Endothelial cell of umbilical vein (primary cell): Measurements from ENCODE around the gene ANKMY1. TPM values are rescaled to one million over a fixed set of nuclear protein-coding genes. Genes with fewer than 3 reads are reported as not detected.

Experiments
- BruUV-seq: library from RNA; stranded (reverse); fragments of 400-500 nt; replicated peaks from 2 replicates; lab custom pipeline; 2021; lab: Mats Ljungman, UMichigan
- CTCF ChIA-PET: fragments of 300-600, 350-600 bp; sonication (Branson Sonifier 250); formaldehyde crosslinking; loops from one replicate; lab custom pipeline; 2021; ENCODE audit warnings: antibody characterized with exemption, inconsistent platforms; lab: Charles Lee
- POLR2A ChIA-PET: fragments of 300-600, 350-600 bp; sonication (Branson Sonifier 250); formaldehyde crosslinking; loops from one replicate; lab custom pipeline; 2021; ENCODE audit warnings: antibody characterized with exemption, inconsistent platforms; lab: Charles Lee
- DNase-seq: peaks from one replicate; pipeline ENCODE4 v3.0.0-alpha.2; 2011; ENCODE audit warnings: low read depth, low spot score
- FAIRE-seq: peaks from 2 replicates; lab custom pipeline; 2011; peaks lifted over from hg19 to GRCh38; lab: Jason Lieb, UNC
- H2AFZ ChIP-seq: 2 replicates; pipeline ENCODE4 v1.6.0; 2012; ENCODE audit warnings: low read depth, low read length, control low read depth, inconsistent platforms
- H3K27ac ChIP-seq: 2 replicates; pipeline ENCODE4 v1.5.1; 2011; ENCODE audit warnings: low read depth, mild to moderate bottlenecking, control low read depth, low read length, moderate library complexity; ENCODE audit not compliant: insufficient read depth
- H3K27me3 ChIP-seq, 2 experiments: 2 replicates each; pipeline versions ENCODE4 v1.6.0 to v1.6.1; 2011; ENCODE audit warnings: low read length in 2 of 2, mixed read lengths in 1 of 2; ENCODE audit not compliant: control insufficient read depth in 2 of 2, insufficient read depth in 2 of 2
- H3K36me3 ChIP-seq, 2 experiments: 2 replicates in 1 of 2; 3 replicates in 1 of 2; pipeline ENCODE4 v1.5.1; 2011; ENCODE audit warnings: low read length in 2 of 2, mild to moderate bottlenecking in 1 of 2, moderate library complexity in 1 of 2; ENCODE audit not compliant: control insufficient read depth in 2 of 2, insufficient read depth in 2 of 2; ENCODE audit errors: extremely low read depth in 1 of 2
- H3K4me1 ChIP-seq: 3 replicates; pipeline ENCODE4 v1.5.1; 2011; ENCODE audit warnings: mild to moderate bottlenecking, low read length; ENCODE audit not compliant: control insufficient read depth, insufficient read depth; ENCODE audit errors: extremely low read depth
- H3K4me2 ChIP-seq: 2 replicates; pipeline ENCODE4 v1.6.1; 2011; ENCODE audit warnings: low read length, control low read depth, mixed read lengths; ENCODE audit not compliant: insufficient read depth
- H3K4me3 ChIP-seq, 3 experiments: fragments of 200-600 bp in 1 of 3; sonication (generic), shearing (Covaris generic) in 1 of 3; replicated peaks in 1 of 3; 2 replicates each; pipeline ENCODE4 v1.5.1; 2011 to 2016; ENCODE audit warnings: control low read depth in 3 of 3, low read length in 3 of 3, mild to moderate bottlenecking in 2 of 3, inconsistent platforms in 1 of 3, low read depth in 1 of 3, moderate library complexity in 1 of 3; ENCODE audit not compliant: insufficient read depth in 1 of 3
- H3K79me2 ChIP-seq: 2 replicates; pipeline ENCODE4 v1.6.0; 2012; ENCODE audit warnings: low read length, inconsistent platforms; ENCODE audit not compliant: control insufficient read depth, insufficient read depth
- H3K9ac ChIP-seq: replicated peaks from 2 replicates; pipeline ENCODE3; 2011; ENCODE audit warnings: low read length, control low read depth; ENCODE audit not compliant: insufficient read depth; ENCODE audit errors: extremely low read depth
- H3K9me1 ChIP-seq: replicated peaks from 3 replicates; pipeline ENCODE4 v1.6.0; 2011; ENCODE audit warnings: mild to moderate bottlenecking, low read length; ENCODE audit not compliant: control insufficient read depth, insufficient read depth; ENCODE audit errors: extremely low read depth
- H3K9me3 ChIP-seq: replicated peaks from 2 replicates; pipeline ENCODE4 v1.5.1; 2012; ENCODE audit warnings: low read length, inconsistent platforms; ENCODE audit not compliant: control insufficient read depth, insufficient read depth
- H4K20me1 ChIP-seq: replicated peaks from 2 replicates; pipeline ENCODE3; 2011; ENCODE audit warnings: mild to moderate bottlenecking, low read length; ENCODE audit not compliant: control insufficient read depth, insufficient read depth; ENCODE audit errors: extremely low read depth
- EZH2 ChIP-seq: IDR thresholded peaks from 2 replicates; pipeline ENCODE4 v1.6.1; 2012; ENCODE audit warnings: borderline replicate concordance, low read depth, mild to moderate bottlenecking, moderate library complexity, low read length, inconsistent platforms; ENCODE audit not compliant: severe bottlenecking
- FOS ChIP-seq: IDR thresholded peaks from 2 replicates; pipeline ENCODE4 v1.6.1; 2011; ENCODE audit warnings: mild to moderate bottlenecking, low read length, moderate library complexity, borderline replicate concordance; ENCODE audit not compliant: insufficient read depth
- JUN ChIP-seq: IDR thresholded peaks from 2 replicates; pipeline ENCODE4 v1.6.1; 2011; ENCODE audit warnings: borderline replicate concordance, low read depth; ENCODE audit not compliant: insufficient read length, insufficient read depth
- MYC ChIP-seq: IDR thresholded peaks from one replicate; pipeline ENCODE4 v1.6.1; 2011; ENCODE audit warnings: mild to moderate bottlenecking, low read depth, low read length
- POLR2A ChIP-seq: IDR thresholded peaks from 2 replicates; pipeline ENCODE4 v1.6.1; 2012; ENCODE audit warnings: low read depth, mild to moderate bottlenecking, control low read depth, low read length
- POLR2AphosphoS5 ChIP-seq: IDR thresholded peaks from 2 replicates; pipeline ENCODE4 v1.6.1; 2012; ENCODE audit warnings: low read depth, mild to moderate bottlenecking, control low read depth, low read length, moderate library complexity; ENCODE audit not compliant: insufficient read depth
- dilution Hi-C: fragments of 300-500 bp; cut with MboI; formaldehyde crosslinking; loops from one replicate; pipeline ENCODE4 v1.15.0; 2019; ENCODE audit warnings: low sequenced_read_pairs; ENCODE audit not compliant: extremely low pct_ligation_motif_present
- intact Hi-C: fragments of 100-400 bp; cut with micrococcal nuclease; formaldehyde crosslinking; loops from one replicate; pipeline ENCODE4 v1.10.0; 2022
- polyA plus RNA-seq, 4 experiments: library from polyadenylated mRNA; depleted of rRNA in 3 of 4; stranded (reverse) in 3 of 4; unstranded in 1 of 4; fragments of >200 nt; gene quantifications; 2 replicates each; pipeline versions ENCODE4 v1.2.1 to v1.2.3, GENCODE V29; 2011 to 2012; ENCODE audit warnings: missing spikeins in 1 of 4
- total RNA-seq: library from RNA; stranded (reverse); gene quantifications from 2 replicates; pipeline ENCODE4 v1.2.3, GENCODE V29; 2021
- TF ChIP-seq, protein P1 (sequence below): IDR thresholded peaks from 2 replicates; pipeline ENCODE4 v1.6.1; 2011; ENCODE audit not compliant: insufficient read depth, insufficient read length
- TF ChIP-seq, protein P2 (sequence below), 2 donors: IDR thresholded peaks; 1 replicate in 1 of 2; 2 replicates in 1 of 2; pipeline ENCODE4 v1.5.1; 2011; ENCODE audit warnings: low read length in 2 of 2, mild to moderate bottlenecking in 2 of 2, moderate library complexity in 2 of 2, control low read depth in 1 of 2, inconsistent platforms in 1 of 2, low read depth in 1 of 2; ENCODE audit not compliant: insufficient read depth in 1 of 2; ENCODE audit errors: extremely low read depth in 1 of 2

ANKMY1 gene
- total and polyA plus RNA-seq, 2 donors (not counting 3 experiments of a cell fraction or from before 2014, with no cell fraction given) = 9.0 to 16.0 TPM

DNA sequence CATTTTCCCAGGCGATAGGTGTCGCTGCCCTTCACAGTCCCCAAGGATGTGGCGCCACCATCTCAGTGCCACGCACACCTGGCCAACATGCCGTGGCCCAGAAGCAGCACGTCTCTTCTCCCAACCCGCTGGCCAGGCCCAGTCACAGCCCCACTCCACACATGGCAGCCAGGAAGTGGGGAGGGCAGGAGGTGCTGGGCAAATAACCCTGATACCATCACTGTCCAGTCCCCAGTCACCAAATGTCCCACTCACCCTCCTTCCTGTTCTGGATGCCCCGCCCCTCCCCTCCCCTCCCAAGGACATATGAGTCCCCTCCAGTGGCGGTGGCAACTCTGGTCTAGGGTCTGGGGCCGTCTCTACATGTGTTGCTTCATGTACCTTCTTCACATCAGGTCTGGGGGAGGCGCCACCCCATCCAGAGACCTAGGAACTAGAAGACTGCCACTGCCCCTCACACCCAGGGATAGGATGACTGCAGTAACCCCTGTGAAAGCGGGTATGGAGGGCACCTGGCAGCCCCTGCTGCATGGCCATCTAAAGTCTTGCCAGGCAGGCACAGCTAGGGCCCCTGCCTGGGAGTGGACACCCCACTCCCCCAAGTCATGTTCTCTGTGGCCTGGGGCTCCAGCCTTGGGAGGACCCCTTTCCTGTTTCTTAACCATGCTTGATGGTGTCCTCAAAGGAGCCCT lies 21.4 kb upstream of the ANKMY1 start:
- peaks cover 0 to 27% of the 10 kb centered on the region in 2 experiments for H3K36me3 ChIP-seq
- no peaks in the 10 kb centered on the region for H3K27me3 ChIP-seq
- TF ChIP-seq MYC = no peak
- no peak for TF ChIP-seq FOS
- TF ChIP-seq, protein P1, sequence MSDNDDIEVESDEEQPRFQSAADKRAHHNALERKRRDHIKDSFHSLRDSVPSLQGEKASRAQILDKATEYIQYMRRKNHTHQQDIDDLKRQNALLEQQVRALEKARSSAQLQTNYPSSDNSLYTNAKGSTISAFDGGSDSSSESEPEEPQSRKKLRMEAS = no peak
- TF ChIP-seq, protein P2, sequence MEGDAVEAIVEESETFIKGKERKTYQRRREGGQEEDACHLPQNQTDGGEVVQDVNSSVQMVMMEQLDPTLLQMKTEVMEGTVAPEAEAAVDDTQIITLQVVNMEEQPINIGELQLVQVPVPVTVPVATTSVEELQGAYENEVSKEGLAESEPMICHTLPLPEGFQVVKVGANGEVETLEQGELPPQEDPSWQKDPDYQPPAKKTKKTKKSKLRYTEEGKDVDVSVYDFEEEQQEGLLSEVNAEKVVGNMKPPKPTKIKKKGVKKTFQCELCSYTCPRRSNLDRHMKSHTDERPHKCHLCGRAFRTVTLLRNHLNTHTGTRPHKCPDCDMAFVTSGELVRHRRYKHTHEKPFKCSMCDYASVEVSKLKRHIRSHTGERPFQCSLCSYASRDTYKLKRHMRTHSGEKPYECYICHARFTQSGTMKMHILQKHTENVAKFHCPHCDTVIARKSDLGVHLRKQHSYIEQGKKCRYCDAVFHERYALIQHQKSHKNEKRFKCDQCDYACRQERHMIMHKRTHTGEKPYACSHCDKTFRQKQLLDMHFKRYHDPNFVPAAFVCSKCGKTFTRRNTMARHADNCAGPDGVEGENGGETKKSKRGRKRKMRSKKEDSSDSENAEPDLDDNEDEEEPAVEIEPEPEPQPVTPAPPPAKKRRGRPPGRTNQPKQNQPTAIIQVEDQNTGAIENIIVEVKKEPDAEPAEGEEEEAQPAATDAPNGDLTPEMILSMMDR (IDR thresholded peaks at IDR 0.05; ENCODE audit: extremely low read depth in 1 of 2, insufficient read depth in 1 of 2, low read depth in 1 of 2, low read length in 2 of 2) = no peak
- no peak for TF ChIP-seq EZH2
- no peak for TF ChIP-seq POLR2AphosphoS5
- TF ChIP-seq JUN = no peak
- no peak for TF ChIP-seq POLR2A
- no peaks in the 10 kb centered on the region for H3K9me3 ChIP-seq
- peaks cover 8% of the 10 kb centered on the region for H3K79me2 ChIP-seq
- H3K27ac ChIP-seq = no peak overlapping the region
- dilution Hi-C loops (no loop called here), intact Hi-C loops (no loop called here)
- H4K20me1 ChIP-seq = no peaks in the 10 kb centered on the region
- BruUV-seq = no TSS peak
- no peak overlapping the region for H2AFZ ChIP-seq
- H3K9ac ChIP-seq = no peak overlapping the region
- ChIA-PET CTCF (interaction anchor here (1.6 kb wide), 1 partner anchor 11 kb away, joined by 3 read pairs; the partner anchor contains the start of gene RNPEPL1), POLR2A (no interaction called here)
- no peaks in the 10 kb centered on the region for H3K9me1 ChIP-seq
- H3K4me1 ChIP-seq = no peaks in the 10 kb centered on the region
- no peak overlapping the region for H3K4me3 ChIP-seq
- no peak overlapping the region for H3K4me2 ChIP-seq
- DNase-seq (no peak), FAIRE-seq (no peak)
